RCC 7860 (cell line): ENCODE results near the gene TXNDC2.

Source experiments
- DNase-seq: peaks from one replicate; pipeline ENCODE4 v3.0.0-alpha.2; 2015; ENCODE audit warnings: low spot score
- FAIRE-seq: peaks from 2 replicates; lab custom pipeline; 2012; peaks lifted over from hg19 to GRCh38; lab: Jason Lieb, UNC

TXNDC2 gene

GRCh38 chr18:9859232-9859631, 26.5 kb upstream of the TXNDC2 start:
- no peak for FAIRE-seq
- DNase-seq: no peak

GRCh38 chr18:9860682-9861081, 25.1 kb upstream of the TXNDC2 start:
- FAIRE-seq (no peak), DNase-seq (no peak)

- FAIRE-seq (no peak), DNase-seq (no peak)
These were observed 24.6 kb upstream of the TXNDC2 start for GRCh38 chr18:9861157-9861556.

- FAIRE-seq: no peak
- no peak for DNase-seq
These were observed 23.8 kb upstream of the TXNDC2 start for GRCh38 chr18:9861933-9862332.

GRCh38 chr18:9862686-9863085, 23.1 kb upstream of the TXNDC2 start:
- DNase-seq (no peak), FAIRE-seq (no peak)

GRCh38 chr18:9863282-9863681, 22.5 kb upstream of the TXNDC2 start:
- DNase-seq (no peak), FAIRE-seq (no peak)

- FAIRE-seq: no peak
- DNase-seq: no peak
These were observed 19.8 kb upstream of the TXNDC2 start for GRCh38 chr18:9865764-9866490.

- FAIRE-seq (no peak), DNase-seq (no peak)
These were observed 19.1 kb upstream of the TXNDC2 start for GRCh38 chr18:9866627-9867026.

- FAIRE-seq: no peak
- DNase-seq: no peak
These were observed 18.6 kb upstream of the TXNDC2 start for GRCh38 chr18:9867071-9867594.

- FAIRE-seq (no peak), DNase-seq (no peak)
These were observed 16.7 kb upstream of the TXNDC2 start for GRCh38 chr18:9868857-9869714.

- FAIRE-seq (no peak), DNase-seq (peak; percentile 69)
These were observed 15.9 kb upstream of the TXNDC2 start for GRCh38 chr18:9869715-9870430.

GRCh38 chr18:9870431-9871008, 15.3 kb upstream of the TXNDC2 start:
- DNase-seq (no peak), FAIRE-seq (no peak)

- no peak for FAIRE-seq
- DNase-seq: no peak
These were observed 14.5 kb upstream of the TXNDC2 start for GRCh38 chr18:9871244-9871746.

- FAIRE-seq: no peak
- DNase-seq: no peak
These were observed 12.9 kb upstream of the TXNDC2 start for GRCh38 chr18:9872823-9873222.

- no peak for FAIRE-seq
- DNase-seq: no peak
These were observed 11.0 kb upstream of the TXNDC2 start for GRCh38 chr18:9874728-9875127.

- FAIRE-seq: no peak
These were observed 9.4 kb upstream of the TXNDC2 start for GRCh38 chr18:9876212-9876866.

GRCh38 chr18:9876867-9877654, 8.7 kb upstream of the TXNDC2 start:
- peak; percentile 88 for DNase-seq

More at GRCh38 chr18:9876212-9876866, 9.4 kb upstream of the TXNDC2 start:
- no peak for DNase-seq

GRCh38 chr18:9877655-9878014, 8.1 kb upstream of the TXNDC2 start:
- no peak for FAIRE-seq
- DNase-seq: no peak

More at GRCh38 chr18:9876867-9877654, 8.7 kb upstream of the TXNDC2 start:
- peak; percentile 92 for FAIRE-seq

GRCh38 chr18:9878095-9878494, 7.7 kb upstream of the TXNDC2 start:
- FAIRE-seq: no peak
- DNase-seq: no peak
